ENCODE measurements around the gene ST6GALNAC2. TPM values are rescaled to one million over a fixed set of nuclear protein-coding genes. Genes with fewer than 3 reads are reported as not detected.
"Not testable (repeated sequence)": the region's sequence is repeated elsewhere in the genome, so short reads cannot be mapped to it uniquely, and the experiment has no call there.

The ST6GALNAC2 gene
- total and polyA plus RNA-seq, 8 donors = 2.1 to 30.2 (median 4.7) TPM

GRCh38 chr17:76617838-76618237, 32.2 kb upstream of the ST6GALNAC2 start:
- Histone ChIP-seq H3K4me1 (no peaks in the 10 kb centered on the region), H3K4me3 (no peak overlapping the region), H3K27ac (no peak overlapping the region), H3K9me3 (peaks cover 0 to 2% of the 10 kb centered on the region in 2 donors), H3K36me3 (no peaks in the 10 kb centered on the region), H3K27me3 (no peaks in the 10 kb centered on the region)
- no peak for ATAC-seq
- intact Hi-C loops (cut with DNase I) = no loop called here
- TF ChIP-seq, protein P1, sequence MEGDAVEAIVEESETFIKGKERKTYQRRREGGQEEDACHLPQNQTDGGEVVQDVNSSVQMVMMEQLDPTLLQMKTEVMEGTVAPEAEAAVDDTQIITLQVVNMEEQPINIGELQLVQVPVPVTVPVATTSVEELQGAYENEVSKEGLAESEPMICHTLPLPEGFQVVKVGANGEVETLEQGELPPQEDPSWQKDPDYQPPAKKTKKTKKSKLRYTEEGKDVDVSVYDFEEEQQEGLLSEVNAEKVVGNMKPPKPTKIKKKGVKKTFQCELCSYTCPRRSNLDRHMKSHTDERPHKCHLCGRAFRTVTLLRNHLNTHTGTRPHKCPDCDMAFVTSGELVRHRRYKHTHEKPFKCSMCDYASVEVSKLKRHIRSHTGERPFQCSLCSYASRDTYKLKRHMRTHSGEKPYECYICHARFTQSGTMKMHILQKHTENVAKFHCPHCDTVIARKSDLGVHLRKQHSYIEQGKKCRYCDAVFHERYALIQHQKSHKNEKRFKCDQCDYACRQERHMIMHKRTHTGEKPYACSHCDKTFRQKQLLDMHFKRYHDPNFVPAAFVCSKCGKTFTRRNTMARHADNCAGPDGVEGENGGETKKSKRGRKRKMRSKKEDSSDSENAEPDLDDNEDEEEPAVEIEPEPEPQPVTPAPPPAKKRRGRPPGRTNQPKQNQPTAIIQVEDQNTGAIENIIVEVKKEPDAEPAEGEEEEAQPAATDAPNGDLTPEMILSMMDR (IDR thresholded peaks at IDR 0.05) = no peak
- DNase-seq = no peak

- H3K27ac ChIP-seq = no peak overlapping the region
- DNase-seq (no peak), ATAC-seq (no peak)
- H3K4me1 ChIP-seq = no peaks in the 10 kb centered on the region
- intact Hi-C loops (cut with DNase I) = no loop called here
- H3K36me3 ChIP-seq = no peaks in the 10 kb centered on the region
- H3K4me3 ChIP-seq = no peak overlapping the region
- H3K9me3 ChIP-seq = peaks cover 0 to 2% of the 10 kb centered on the region in 2 donors
- TF ChIP-seq, protein P1 (IDR thresholded peaks at IDR 0.05) = no peak
- H3K27me3 ChIP-seq = no peaks in the 10 kb centered on the region
These were observed 29.4 kb upstream of the ST6GALNAC2 start for GRCh38 chr17:76614912-76615617.

DNA sequence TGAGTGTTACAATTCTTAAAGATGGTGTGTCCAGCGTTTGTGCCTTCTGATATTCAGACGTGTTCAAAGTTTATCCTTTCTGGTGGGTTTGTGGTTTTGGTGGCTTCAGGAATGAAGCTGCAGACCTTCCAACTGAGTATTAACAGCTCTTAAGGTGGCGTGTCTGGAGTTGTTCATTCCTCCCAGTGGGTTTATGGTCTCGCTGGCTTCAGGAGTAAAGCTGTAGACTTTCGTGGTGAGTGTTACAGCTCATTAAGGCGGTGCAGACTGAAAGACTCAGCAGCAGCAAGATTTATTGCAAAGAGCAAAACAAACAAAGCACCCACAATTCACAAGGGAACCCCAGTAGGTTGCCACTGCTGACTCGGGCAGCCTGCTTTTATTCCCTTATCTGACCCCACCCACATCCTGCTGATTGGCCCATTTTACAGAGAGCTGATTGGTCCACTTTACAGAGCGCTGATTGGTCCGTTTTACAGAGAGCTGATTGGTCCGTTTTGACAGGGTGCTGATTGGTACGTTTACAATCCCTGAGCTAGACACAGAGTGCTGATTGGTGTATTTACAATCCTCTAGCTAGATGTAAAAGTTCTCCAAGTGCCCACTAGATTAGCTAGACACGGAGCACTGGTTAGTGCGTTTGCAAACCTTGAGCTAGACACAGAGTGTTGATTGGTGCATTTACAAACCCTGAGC, 28.6 kb upstream of the ST6GALNAC2 start:
- H3K36me3 ChIP-seq; H3K4me1 ChIP-seq; ATAC-seq; H3K4me3 ChIP-seq; H3K27me3 ChIP-seq; intact Hi-C loops (cut with DNase I); DNase-seq; H3K9me3 ChIP-seq; H3K27ac ChIP-seq: not testable (repeated sequence)

GRCh38 chr17:76612977-76613851, 27.6 kb upstream of the ST6GALNAC2 start:
- peak in 1 of 4 donors; percentile 49 for DNase-seq
- ATAC-seq = peak; percentile 60
- H3K27me3 ChIP-seq = no peaks in the 10 kb centered on the region
- TF ChIP-seq, protein P1 (IDR thresholded peaks at IDR 0.05) = no peak
- H3K36me3 ChIP-seq = no peaks in the 10 kb centered on the region
- no peak overlapping the region for H3K27ac ChIP-seq
- intact Hi-C loops (cut with DNase I) = no loop called here
- H3K4me3 ChIP-seq = no peak overlapping the region
- no peaks in the 10 kb centered on the region for H3K4me1 ChIP-seq
- H3K9me3 ChIP-seq = peaks cover 0 to 2% of the 10 kb centered on the region in 2 donors

- H3K9me3 ChIP-seq = peaks cover 0 to 2% of the 10 kb centered on the region in 2 donors
- intact Hi-C loops (cut with DNase I) = no loop called here
- no peaks in the 10 kb centered on the region for H3K27me3 ChIP-seq
- ATAC-seq = no peak
- no peaks in the 10 kb centered on the region for H3K4me1 ChIP-seq
- TF ChIP-seq, protein P1 (IDR thresholded peaks at IDR 0.05) = no peak
- no peak overlapping the region for H3K27ac ChIP-seq
- no peaks in the 10 kb centered on the region for H3K36me3 ChIP-seq
- H3K4me3 ChIP-seq = no peak overlapping the region
- DNase-seq = no peak
These were observed 26.8 kb upstream of the ST6GALNAC2 start for GRCh38 chr17:76612465-76612864.
